Activated T-helper 1 cell treated with anti-CD3 and anti-CD28 coated beads, Interleukin-12 subunit alpha, Interleukin-12 subunit beta, Interleukin-2, Interleukin-4 antibody, amounts not matched to agents 30 ng/mL and 10 ng/mL and 1 ng/mL, durations not matched to agents 14 hours and 24 hours and 36 hours (primary cell): ENCODE results near the gene SSH2. TPM values are rescaled to one million over a fixed set of nuclear protein-coding genes. Genes with fewer than 3 reads are reported as not detected.

Experiments
- DNase-seq: peaks from one replicate; pipeline ENCODE4 v3.0.0; 2021; ENCODE audit warnings: low spot score
- H3K27ac Mint-ChIP-seq: one replicate; pipeline ENCODE4 v1.8.0; 2021; ENCODE audit warnings: mild to moderate bottlenecking, mixed read lengths
- H3K27me3 Mint-ChIP-seq: one replicate; pipeline ENCODE4 v1.8.0; 2022; ENCODE audit warnings: mild to moderate bottlenecking, moderate library complexity, mixed read lengths; ENCODE audit not compliant: insufficient read depth
- H3K36me3 Mint-ChIP-seq: one replicate; pipeline ENCODE4 v1.8.0; 2021; ENCODE audit warnings: low read depth, mixed read lengths
- H3K4me1 Mint-ChIP-seq: one replicate; pipeline ENCODE4 v1.8.0; 2021; ENCODE audit warnings: low read depth, mixed read lengths
- H3K4me3 Mint-ChIP-seq: one replicate; pipeline ENCODE4 v1.8.0; 2021; ENCODE audit warnings: mild to moderate bottlenecking, moderate library complexity, mixed read lengths
- H3K9me3 Mint-ChIP-seq: one replicate; pipeline ENCODE4 v1.8.0; 2021; ENCODE audit warnings: mixed read lengths
- intact Hi-C: fragments of 100-400 bp; cut with micrococcal nuclease; formaldehyde crosslinking; loops from one replicate; pipeline ENCODE4 v1.15.1; 2024
- total RNA-seq: library from RNA; stranded (reverse); gene quantifications from 2 replicates; pipeline ENCODE4 v1.2.3, GENCODE V29; 2022

The SSH2 gene
- total RNA-seq, 1 donor from 2014 or later: 43.6 TPM

GRCh38 chr17:29613352-29613837 lies 316.6 kb downstream of the SSH2 start:
- Mint-ChIP-seq H3K4me3 (peak overlapping the region; percentile 40), H3K27ac (no peak overlapping the region), H3K4me1 (peaks cover 35% of the 10 kb centered on the region), H3K36me3 (no peaks in the 10 kb centered on the region), H3K27me3 (peaks cover 8% of the 10 kb centered on the region), H3K9me3 (no peaks in the 10 kb centered on the region)
- DNase-seq: peak; percentile 91
- intact Hi-C loops: loop anchor here (1.0 to 10.0 kb wide), 3 partner anchors 33 to 501 kb away; partner anchors contain the start of genes NSRP1 and TAOK1

- Mint-ChIP-seq H3K4me3 (no peak overlapping the region), H3K36me3 (no peaks in the 10 kb centered on the region), H3K4me1 (peaks cover 35% of the 10 kb centered on the region), H3K27me3 (peaks cover 8% of the 10 kb centered on the region), H3K9me3 (no peaks in the 10 kb centered on the region), H3K27ac (no peak overlapping the region)
- intact Hi-C loops: loop anchor here (1.0 to 10.0 kb wide), 3 partner anchors 32 to 502 kb away; partner anchors contain the start of genes NSRP1 and TAOK1
- DNase-seq: no peak
Measured at GRCh38 chr17:29612404-29613280, 317.4 kb downstream of the SSH2 start.

GRCh38 chr17:29612094-29612403 lies 318.0 kb downstream of the SSH2 start:
- peaks cover 8% of the 10 kb centered on the region for H3K27me3 Mint-ChIP-seq
- H3K4me1 Mint-ChIP-seq: peaks cover 31% of the 10 kb centered on the region
- DNase-seq: no peak
- no peak overlapping the region for H3K4me3 Mint-ChIP-seq
- no peaks in the 10 kb centered on the region for H3K36me3 Mint-ChIP-seq
- H3K9me3 Mint-ChIP-seq: no peaks in the 10 kb centered on the region
- intact Hi-C loops: loop anchor here (10.0 kb wide), 1 partner anchor 503 kb away; the partner anchor contains the start of gene NSRP1
- no peak overlapping the region for H3K27ac Mint-ChIP-seq

GRCh38 chr17:29611351-29612093 lies 318.5 kb downstream of the SSH2 start:
- no peak for DNase-seq
- Mint-ChIP-seq H3K36me3 (no peaks in the 10 kb centered on the region), H3K27ac (no peak overlapping the region), H3K9me3 (no peaks in the 10 kb centered on the region), H3K4me3 (no peak overlapping the region), H3K4me1 (peaks cover 26% of the 10 kb centered on the region), H3K27me3 (peaks cover 2% of the 10 kb centered on the region)
- intact Hi-C loops: loop anchor here (10.0 kb wide), 1 partner anchor 503 kb away; the partner anchor contains the start of gene NSRP1

- no peak overlapping the region for H3K4me3 Mint-ChIP-seq
- H3K27ac Mint-ChIP-seq: no peak overlapping the region
- no peaks in the 10 kb centered on the region for H3K36me3 Mint-ChIP-seq
- H3K27me3 Mint-ChIP-seq: no peaks in the 10 kb centered on the region
- H3K4me1 Mint-ChIP-seq: peaks cover 15% of the 10 kb centered on the region
- intact Hi-C loops: loop anchor here (10.0 kb wide), 1 partner anchor 504 kb away; the partner anchor contains the start of gene NSRP1
- no peaks in the 10 kb centered on the region for H3K9me3 Mint-ChIP-seq
- no peak for DNase-seq
Measured at GRCh38 chr17:29610395-29610794, 319.6 kb downstream of the SSH2 start.

- H3K4me1 Mint-ChIP-seq: peaks cover under 1% of the 10 kb centered on the region
- DNase-seq: no peak
- H3K36me3 Mint-ChIP-seq: no peaks in the 10 kb centered on the region
- H3K27me3 Mint-ChIP-seq: no peaks in the 10 kb centered on the region
- no peak overlapping the region for H3K4me3 Mint-ChIP-seq
- intact Hi-C loops: no loop called here
- H3K9me3 Mint-ChIP-seq: no peaks in the 10 kb centered on the region
- H3K27ac Mint-ChIP-seq: no peak overlapping the region
Measured at GRCh38 chr17:29608986-29609385, 321.0 kb downstream of the SSH2 start.

- Mint-ChIP-seq H3K36me3 (no peaks in the 10 kb centered on the region), H3K27me3 (no peaks in the 10 kb centered on the region), H3K27ac (no peak overlapping the region), H3K4me1 (no peaks in the 10 kb centered on the region), H3K4me3 (no peak overlapping the region), H3K9me3 (no peaks in the 10 kb centered on the region)
- DNase-seq: no peak
- intact Hi-C loops: no loop called here
Measured at GRCh38 chr17:29607557-29608195, 322.4 kb downstream of the SSH2 start.

- H3K4me3 Mint-ChIP-seq: no peak overlapping the region
- intact Hi-C loops: no loop called here
- H3K27me3 Mint-ChIP-seq: no peaks in the 10 kb centered on the region
- H3K27ac Mint-ChIP-seq: no peak overlapping the region
- DNase-seq: no peak
- no peaks in the 10 kb centered on the region for H3K4me1 Mint-ChIP-seq
- no peaks in the 10 kb centered on the region for H3K9me3 Mint-ChIP-seq
- no peaks in the 10 kb centered on the region for H3K36me3 Mint-ChIP-seq
Measured at GRCh38 chr17:29603109-29603674, 326.8 kb downstream of the SSH2 start.

GRCh38 chr17:29597361-29598172 lies 332.5 kb downstream of the SSH2 start:
- intact Hi-C loops: no loop called here
- H3K4me1 Mint-ChIP-seq: peaks cover 5% of the 10 kb centered on the region
- H3K27ac Mint-ChIP-seq: no peak overlapping the region
- no peaks in the 10 kb centered on the region for H3K27me3 Mint-ChIP-seq
- no peak for DNase-seq
- no peaks in the 10 kb centered on the region for H3K9me3 Mint-ChIP-seq
- no peak overlapping the region for H3K4me3 Mint-ChIP-seq
- H3K36me3 Mint-ChIP-seq: no peaks in the 10 kb centered on the region

GRCh38 chr17:29596811-29597210 lies 333.2 kb downstream of the SSH2 start:
- Mint-ChIP-seq H3K36me3 (no peaks in the 10 kb centered on the region), H3K9me3 (no peaks in the 10 kb centered on the region), H3K4me1 (peaks cover 12% of the 10 kb centered on the region), H3K4me3 (no peak overlapping the region), H3K27me3 (no peaks in the 10 kb centered on the region), H3K27ac (no peak overlapping the region)
- DNase-seq: no peak
- intact Hi-C loops: no loop called here

GRCh38 chr17:29595943-29596774 lies 333.9 kb downstream of the SSH2 start:
- DNase-seq: no peak
- no peaks in the 10 kb centered on the region for H3K27me3 Mint-ChIP-seq
- H3K27ac Mint-ChIP-seq: no peak overlapping the region
- H3K4me1 Mint-ChIP-seq: peaks cover 17% of the 10 kb centered on the region
- H3K4me3 Mint-ChIP-seq: no peak overlapping the region
- no peaks in the 10 kb centered on the region for H3K9me3 Mint-ChIP-seq
- intact Hi-C loops: no loop called here
- no peaks in the 10 kb centered on the region for H3K36me3 Mint-ChIP-seq
